Measurements from ENCODE around the gene FBXW8.

DNA sequence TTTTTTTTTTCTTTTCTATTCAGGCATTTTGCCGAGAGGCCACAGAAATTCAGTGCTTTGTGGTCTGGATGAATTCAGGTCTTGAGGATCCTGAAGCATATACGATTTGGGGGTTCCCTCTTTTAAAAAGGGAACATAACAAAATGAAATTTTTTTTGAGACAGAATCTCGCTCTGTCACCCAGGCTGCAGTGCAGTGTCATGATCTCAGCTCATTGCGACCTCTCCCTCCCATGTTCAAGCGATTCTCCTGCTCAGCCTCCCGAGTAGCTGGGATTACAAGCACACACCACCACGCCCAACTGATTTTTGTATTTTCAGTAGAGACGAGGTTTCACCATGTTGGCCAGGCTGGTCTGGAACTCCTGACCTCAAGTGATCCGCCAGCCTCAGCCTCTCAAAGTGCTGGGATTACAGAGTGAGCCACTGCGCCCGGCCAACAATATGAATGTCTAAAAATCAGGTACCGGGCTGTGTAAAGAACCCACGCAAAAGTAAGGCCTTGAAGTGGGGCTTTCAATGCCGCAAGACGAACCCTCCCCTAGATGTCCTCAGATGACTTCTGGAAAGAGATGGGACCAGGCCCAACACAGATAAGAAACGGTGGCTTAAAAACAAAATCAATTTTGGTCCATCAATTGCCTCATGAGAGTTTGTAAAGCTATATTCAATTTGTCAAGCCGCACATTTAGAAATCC, 158.5 kb downstream of the FBXW8 start:
- TF ChIP-seq, protein P1, sequence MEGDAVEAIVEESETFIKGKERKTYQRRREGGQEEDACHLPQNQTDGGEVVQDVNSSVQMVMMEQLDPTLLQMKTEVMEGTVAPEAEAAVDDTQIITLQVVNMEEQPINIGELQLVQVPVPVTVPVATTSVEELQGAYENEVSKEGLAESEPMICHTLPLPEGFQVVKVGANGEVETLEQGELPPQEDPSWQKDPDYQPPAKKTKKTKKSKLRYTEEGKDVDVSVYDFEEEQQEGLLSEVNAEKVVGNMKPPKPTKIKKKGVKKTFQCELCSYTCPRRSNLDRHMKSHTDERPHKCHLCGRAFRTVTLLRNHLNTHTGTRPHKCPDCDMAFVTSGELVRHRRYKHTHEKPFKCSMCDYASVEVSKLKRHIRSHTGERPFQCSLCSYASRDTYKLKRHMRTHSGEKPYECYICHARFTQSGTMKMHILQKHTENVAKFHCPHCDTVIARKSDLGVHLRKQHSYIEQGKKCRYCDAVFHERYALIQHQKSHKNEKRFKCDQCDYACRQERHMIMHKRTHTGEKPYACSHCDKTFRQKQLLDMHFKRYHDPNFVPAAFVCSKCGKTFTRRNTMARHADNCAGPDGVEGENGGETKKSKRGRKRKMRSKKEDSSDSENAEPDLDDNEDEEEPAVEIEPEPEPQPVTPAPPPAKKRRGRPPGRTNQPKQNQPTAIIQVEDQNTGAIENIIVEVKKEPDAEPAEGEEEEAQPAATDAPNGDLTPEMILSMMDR (IDR thresholded peaks at IDR 0.05), result no peak
- no peak for TF ChIP-seq POLR2AphosphoS5 (IDR thresholded peaks at IDR 0.05)

All from transverse colon (tissue), 4 donors.